K562 (cell line): ENCODE data around the gene GALT. TPM values are rescaled to one million over a fixed set of nuclear protein-coding genes. Genes with fewer than 3 reads are reported as not detected.

Experiments used
- CHD4 ChIP-seq: fragments of 200-600 bp; sonication (generic); IDR thresholded peaks from 3 replicates; pipeline ENCODE4 v1.6.1; 2012; ENCODE audit warnings: low read depth, mild to moderate bottlenecking, mixed read lengths, low read length, inconsistent platforms; ENCODE audit not compliant: insufficient read depth, insufficient replicate concordance, poor library complexity, severe bottlenecking
- CHD7 ChIP-seq: fragments of 200-600 bp; sonication (generic); IDR thresholded peaks from one replicate; pipeline ENCODE4 v1.6.1; 2012; ENCODE audit warnings: mild to moderate bottlenecking, low read depth, low read length, inconsistent platforms
- COPS2 ChIP-seq: fragments of 450-650 bp; conservative IDR thresholded peaks from 2 replicates; pipeline ENCODE4 v1.6.1; 2016; ENCODE audit warnings: mild to moderate bottlenecking, moderate library complexity
- IFI16 ChIP-seq: fragments of 250-450 bp; sonication (Bioruptor Pico); IDR thresholded peaks from 2 replicates; pipeline ENCODE4 v2.1.2; 2022; ENCODE audit warnings: mild to moderate bottlenecking, inconsistent platforms
- MEF2A ChIP-seq: IDR thresholded peaks from 2 replicates; pipeline ENCODE4 v1.6.1; 2011; ENCODE audit warnings: low read depth, mild to moderate bottlenecking, low read length, moderate library complexity; ENCODE audit not compliant: control insufficient read depth
- NR0B1 ChIP-seq: fragments of 450-650 bp; IDR thresholded peaks from one replicate; pipeline ENCODE4 v1.6.1; 2018; ENCODE audit warnings: mild to moderate bottlenecking, moderate library complexity; ENCODE audit not compliant: partially characterized antibody
- PHTF2 ChIP-seq: fragments of 250-450 bp; sonication (Bioruptor Pico); IDR thresholded peaks from 2 replicates; pipeline ENCODE4 v1.5.0; 2021; ENCODE audit warnings: mild to moderate bottlenecking
- SIN3A ChIP-seq, 2 experiments: fragments of 150-350 bp in 1 of 2; IDR thresholded peaks; 2 replicates each; pipeline ENCODE4 v1.6.1; 2011 to 2016; ENCODE audit warnings: borderline replicate concordance in 2 of 2, low read depth in 2 of 2, low read length in 2 of 2, mild to moderate bottlenecking in 2 of 2, moderate library complexity in 2 of 2; ENCODE audit not compliant: control insufficient read depth in 1 of 2
- TAF15 ChIP-seq: fragments of 200-400 bp; formaldehyde crosslinking; IDR thresholded peaks from 2 replicates; pipeline ENCODE4 v1.6.1; 2017; ENCODE audit warnings: mild to moderate bottlenecking, low read depth, low read length, moderate library complexity
- polyA plus RNA-seq, 8 experiments: library from polyadenylated mRNA; depleted of rRNA in 4 of 8; stranded (reverse) in 5 of 8; unstranded in 3 of 8; fragments of >200 nt; fragmentation: Nextera tagmentation in 2 of 8; fragmentation: Illumina TruSeq in 1 of 8; extraction: Ambion mirVana in 2 of 8; extraction: Trizol in 1 of 8; gene quantifications; 2 replicates each; pipeline versions ENCODE4 v1.2.1 to v1.2.3, GENCODE V29; 2011 to 2014; ENCODE audit warnings: inconsistent platforms in 1 of 8, missing spikeins in 1 of 8
- total RNA-seq, 7 experiments: library from RNA; depleted of rRNA in 6 of 7; stranded (reverse); fragments of >200 nt in 6 of 7; fragmentation: Illumina TruSeq in 2 of 7; extraction: Trizol in 2 of 7; gene quantifications; 2 replicates each; pipeline versions ENCODE4 v1.2.1 to v1.2.3, GENCODE V29; 2011 to 2021; ENCODE audit warnings: low replicate concordance in 1 of 7
- TF ChIP-seq, protein P1 (sequence below): sonication (generic); formaldehyde crosslinking; IDR thresholded peaks from 2 replicates; pipeline ENCODE4 v1.8.1; 2022; ENCODE audit warnings: missing genetic modification reagents

The GALT gene
- total and polyA plus RNA-seq, 9 of the 15 experiments (the other 6 are each of a cell fraction or from before 2014, with no cell fraction given) = 7.3 to 29.2 (median 15.6) TPM

DNA sequence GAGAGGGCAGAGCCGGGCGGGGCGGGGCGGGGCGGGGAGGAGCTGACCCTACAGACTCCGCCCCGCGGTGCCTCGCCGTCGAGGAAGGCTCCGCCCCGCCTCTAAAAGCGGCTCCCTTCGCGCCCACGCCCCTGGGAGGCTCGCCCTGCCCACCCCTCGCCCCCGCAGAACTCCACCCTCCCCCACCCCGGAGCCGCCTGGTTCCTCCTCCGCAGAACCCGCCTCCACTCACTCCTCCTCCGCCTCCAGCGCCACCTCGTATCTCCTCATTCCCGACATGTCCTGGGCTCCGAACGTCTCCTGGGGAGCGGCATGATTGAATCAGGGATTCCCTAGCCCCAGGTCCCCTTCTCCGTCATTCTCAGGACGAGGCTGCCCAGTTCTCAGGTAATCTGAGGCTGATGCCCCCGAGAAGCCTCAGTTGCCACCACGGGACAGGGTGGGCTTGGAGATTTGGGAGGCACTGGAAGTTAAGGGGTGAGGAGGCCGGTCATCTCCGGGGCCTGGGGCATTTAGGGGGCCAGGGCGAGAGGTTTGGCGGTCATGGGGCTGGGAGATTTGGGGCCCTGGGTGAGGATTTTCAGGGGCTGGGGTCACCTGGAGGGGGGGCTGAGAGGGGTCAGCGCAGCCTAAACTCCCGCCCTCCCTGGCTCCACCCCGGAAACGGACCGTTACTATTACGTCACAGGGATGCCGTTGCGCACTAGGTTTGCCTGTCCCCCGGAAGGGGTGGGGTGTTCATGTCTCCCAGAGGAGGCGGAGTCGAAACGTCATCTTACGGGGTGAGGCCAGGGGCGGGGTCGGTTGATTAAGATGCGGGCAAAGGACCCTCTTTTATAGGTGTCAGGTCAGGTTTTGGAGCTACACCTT lies 19.1 kb downstream of the GALT start (continued):
- TF ChIP-seq CHD7 = no peak
- TF ChIP-seq COPS2 = no peak
- TF ChIP-seq IFI16 (CRISPR knock-in tag) = no peak
- TF ChIP-seq, protein P1, sequence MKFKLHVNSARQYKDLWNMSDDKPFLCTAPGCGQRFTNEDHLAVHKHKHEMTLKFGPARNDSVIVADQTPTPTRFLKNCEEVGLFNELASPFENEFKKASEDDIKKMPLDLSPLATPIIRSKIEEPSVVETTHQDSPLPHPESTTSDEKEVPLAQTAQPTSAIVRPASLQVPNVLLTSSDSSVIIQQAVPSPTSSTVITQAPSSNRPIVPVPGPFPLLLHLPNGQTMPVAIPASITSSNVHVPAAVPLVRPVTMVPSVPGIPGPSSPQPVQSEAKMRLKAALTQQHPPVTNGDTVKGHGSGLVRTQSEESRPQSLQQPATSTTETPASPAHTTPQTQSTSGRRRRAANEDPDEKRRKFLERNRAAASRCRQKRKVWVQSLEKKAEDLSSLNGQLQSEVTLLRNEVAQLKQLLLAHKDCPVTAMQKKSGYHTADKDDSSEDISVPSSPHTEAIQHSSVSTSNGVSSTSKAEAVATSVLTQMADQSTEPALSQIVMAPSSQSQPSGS (CRISPR knock-in tag) = no peak
- no peak for TF ChIP-seq CHD4
- TF ChIP-seq SIN3A (IDR thresholded peaks at IDR 0.05; ENCODE audit: borderline replicate concordance in 2 of 2, control insufficient read depth in 1 of 2, low read depth in 2 of 2, low read length in 2 of 2) = no peak
- TF ChIP-seq PHTF2 (CRISPR knock-in tag) = no peak
- TF ChIP-seq MEF2A = no peak
- no peak for TF ChIP-seq TAF15
- no peak for TF ChIP-seq NR0B1
